GM23338 (cell line): ENCODE results near the gene PIK3CG. TPM values are rescaled to one million over a fixed set of nuclear protein-coding genes. Genes with fewer than 3 reads are reported as not detected.

Source experiments
- ATAC-seq: fragments of 200-7000 bp; cut with Tn5 transposase; 3 replicates; pipeline ENCODE4 v1.9.1; 2020
- DNase-seq: peaks from one replicate; pipeline ENCODE4 v3.0.0-alpha.2; 2015; ENCODE audit warnings: low spot score
- H2AFZ ChIP-seq: fragments of 200-600 bp; sonication (generic); 2 replicates; pipeline ENCODE4 v1.8.0; 2016; ENCODE audit warnings: antibody characterized with exemption, mild to moderate bottlenecking, moderate library complexity
- H3F3A ChIP-seq: fragments of 200-600 bp; sonication (generic); replicated peaks from 2 replicates; pipeline ENCODE4 v1.8.0; 2017; ENCODE audit warnings: antibody characterized with exemption, mixed run types, low read depth
- H3K27ac ChIP-seq: fragments of 200-600 bp; sonication (generic); 2 replicates; pipeline ENCODE4 v1.6.1; 2016; ENCODE audit warnings: low read depth
- H3K27me3 ChIP-seq: fragments of 200-600 bp; sonication (generic); 2 replicates; pipeline ENCODE4 v1.8.0; 2016; ENCODE audit warnings: mild to moderate bottlenecking, mixed run types, moderate library complexity; ENCODE audit not compliant: insufficient read depth
- H3K36me3 ChIP-seq: fragments of 200-600 bp; sonication (generic); 2 replicates; pipeline ENCODE4 v1.8.0; 2016; ENCODE audit warnings: mild to moderate bottlenecking; ENCODE audit not compliant: insufficient read depth
- H3K4me1 ChIP-seq: fragments of 200-600 bp; sonication (generic); 2 replicates; pipeline ENCODE4 v1.8.0; 2016; ENCODE audit warnings: mild to moderate bottlenecking, moderate library complexity; ENCODE audit not compliant: insufficient read depth
- H3K4me2 ChIP-seq: fragments of 200-600 bp; sonication (generic); 2 replicates; pipeline ENCODE4 v1.7.1; 2017; ENCODE audit warnings: mixed run types
- H3K4me3 ChIP-seq: fragments of 200-600 bp; sonication (generic); 2 replicates; pipeline ENCODE4 v1.6.1; 2016; ENCODE audit warnings: mixed run types
- H3K79me2 ChIP-seq: fragments of 200-600 bp; sonication (generic); replicated peaks from 2 replicates; pipeline ENCODE4 v1.8.0; 2017; ENCODE audit warnings: mild to moderate bottlenecking; ENCODE audit not compliant: insufficient read depth
- H3K9me2 ChIP-seq: fragments of 200-600 bp; sonication (generic); 2 replicates; pipeline ENCODE4 v1.8.0; 2017; ENCODE audit not compliant: insufficient read depth
- H4K20me1 ChIP-seq: fragments of 200-600 bp; sonication (generic); replicated peaks from 2 replicates; pipeline ENCODE4 v1.8.0; 2017; ENCODE audit warnings: mild to moderate bottlenecking; ENCODE audit not compliant: insufficient read depth
- H3K27ac Mint-ChIP-seq: 2 replicates; pipeline ENCODE4 v1.8.0; 2020; ENCODE audit warnings: inconsistent platforms, mild to moderate bottlenecking, moderate library complexity, mixed read lengths
- H3K27me3 Mint-ChIP-seq: 3 replicates; pipeline ENCODE4 v1.8.0; 2022; ENCODE audit warnings: low read depth, mild to moderate bottlenecking, moderate library complexity, mixed read lengths, inconsistent platforms; ENCODE audit not compliant: insufficient read depth, poor library complexity
- H3K36me3 Mint-ChIP-seq: 3 replicates; pipeline ENCODE4 v1.8.0; 2021; ENCODE audit warnings: low read depth, mild to moderate bottlenecking, inconsistent platforms, moderate library complexity, mixed read lengths
- H3K4me1 Mint-ChIP-seq: 3 replicates; pipeline ENCODE4 v1.8.0; 2020; ENCODE audit warnings: mild to moderate bottlenecking, inconsistent platforms, mixed read lengths
- H3K4me3 Mint-ChIP-seq: 3 replicates; pipeline ENCODE4 v1.8.0; 2021; ENCODE audit warnings: moderate library complexity, mild to moderate bottlenecking, inconsistent platforms, mixed read lengths
- H3K9me3 Mint-ChIP-seq: 3 replicates; pipeline ENCODE4 v1.8.0; 2020; ENCODE audit warnings: moderate library complexity, mild to moderate bottlenecking, inconsistent platforms, mixed read lengths
- CREB1 ChIP-seq: fragments of 250-450 bp; sonication (Bioruptor Pico); IDR thresholded peaks from 2 replicates; pipeline ENCODE4 v1.5.0; 2020; ENCODE audit warnings: low read depth, mild to moderate bottlenecking, moderate library complexity
- CTCF ChIP-seq, 2 experiments: fragments of 200-600 bp in 1 of 2; sonication (generic) in 1 of 2; conservative IDR thresholded peaks; 2 replicates each; pipeline versions ENCODE4 v1.5.1 to v1.6.1; 2016 to 2017; ENCODE audit warnings: antibody characterized with exemption in 2 of 2, low read depth in 2 of 2, mild to moderate bottlenecking in 2 of 2, moderate library complexity in 1 of 2
- ETS1 ChIP-seq: IDR thresholded peaks from 2 replicates; pipeline ENCODE4 v1.6.1; 2016; ENCODE audit warnings: antibody characterized with exemption
- EZH2 ChIP-seq: fragments of 200-600 bp; sonication (generic); IDR thresholded peaks from one replicate; pipeline ENCODE4 v1.8.0; 2017; ENCODE audit warnings: antibody characterized with exemption, mild to moderate bottlenecking, low read depth; ENCODE audit not compliant: unreplicated experiment
- EZH2phosphoT487 ChIP-seq: fragments of 200-600 bp; sonication (generic); IDR thresholded peaks from one replicate; pipeline ENCODE4 v1.8.1; 2018; ENCODE audit warnings: antibody characterized with exemption; ENCODE audit not compliant: unreplicated experiment
- JUNB ChIP-seq: IDR thresholded peaks from one replicate; pipeline ENCODE4 v1.6.1; 2016; ENCODE audit warnings: antibody characterized with exemption; ENCODE audit not compliant: unreplicated experiment
- NANOG ChIP-seq: IDR thresholded peaks from 2 replicates; pipeline ENCODE4 v1.6.1; 2016; ENCODE audit warnings: antibody characterized with exemption, borderline replicate concordance
- POLR2AphosphoS5 ChIP-seq: IDR thresholded peaks from 2 replicates; pipeline ENCODE4 v1.6.1; 2016; ENCODE audit warnings: antibody characterized with exemption, low read depth
- REST ChIP-seq: IDR thresholded peaks from one replicate; pipeline ENCODE4 v1.6.1; 2018; ENCODE audit warnings: antibody characterized with exemption; ENCODE audit not compliant: unreplicated experiment
- STAT1 ChIP-seq: IDR thresholded peaks from one replicate; pipeline ENCODE4 v1.6.1; 2016; ENCODE audit warnings: antibody characterized with exemption; ENCODE audit not compliant: unreplicated experiment
- ZNF114 ChIP-seq: fragments of 250-450 bp; sonication (Bioruptor Pico); IDR thresholded peaks from 2 replicates; pipeline ENCODE4 v1.5.0; 2020; ENCODE audit warnings: mild to moderate bottlenecking, moderate library complexity
- ZNF331 ChIP-seq: fragments of 250-450 bp; sonication (Bioruptor Pico); IDR thresholded peaks from 2 replicates; pipeline ENCODE4 v1.5.0; 2020; ENCODE audit warnings: low read depth, mild to moderate bottlenecking, moderate library complexity
- polyA plus RNA-seq: library from polyadenylated mRNA; unstranded; fragments of >200 nt; fragmentation: Nextera tagmentation; extraction: Ambion mirVana; gene quantifications from 2 replicates; pipeline ENCODE4 v1.2.1, GENCODE V29; 2016
- total RNA-seq: library from RNA; depleted of rRNA; stranded (reverse); fragments of >200 nt; shearing (Covaris generic); gene quantifications from 2 replicates; pipeline ENCODE4 v1.2.3, GENCODE V29; 2014
- TF ChIP-seq, protein P1 (sequence below): fragments of 250-450 bp; sonication (Bioruptor Pico); IDR thresholded peaks from 2 replicates; pipeline ENCODE4 v1.5.0; 2020; ENCODE audit warnings: mild to moderate bottlenecking, moderate library complexity

PIK3CG gene
- total and polyA plus RNA-seq, 2 experiments from 2014 or later = not detected

GRCh38 chr7:106914018-106914607 is 49.0 kb downstream of the PIK3CG start:
- ATAC-seq (no peak), DNase-seq (no peak)
- H4K20me1 ChIP-seq = no peaks in the 10 kb centered on the region
- H3K27ac ChIP-seq = no peak overlapping the region
- H3K36me3 Mint-ChIP-seq = no peaks in the 10 kb centered on the region; the same call in 2 of the 3 replicates
- H3K4me3 Mint-ChIP-seq = no peak overlapping the region
- TF ChIP-seq STAT1 = no peak
- TF ChIP-seq JUNB = no peak
- no peak for TF ChIP-seq ETS1
- TF ChIP-seq REST = no peak
- TF ChIP-seq ZNF331 (CRISPR knock-in tag) = no peak
- TF ChIP-seq NANOG = no peak
- TF ChIP-seq ZNF114 (CRISPR knock-in tag) = no peak
- no peak for TF ChIP-seq POLR2AphosphoS5
- TF ChIP-seq, protein P1, sequence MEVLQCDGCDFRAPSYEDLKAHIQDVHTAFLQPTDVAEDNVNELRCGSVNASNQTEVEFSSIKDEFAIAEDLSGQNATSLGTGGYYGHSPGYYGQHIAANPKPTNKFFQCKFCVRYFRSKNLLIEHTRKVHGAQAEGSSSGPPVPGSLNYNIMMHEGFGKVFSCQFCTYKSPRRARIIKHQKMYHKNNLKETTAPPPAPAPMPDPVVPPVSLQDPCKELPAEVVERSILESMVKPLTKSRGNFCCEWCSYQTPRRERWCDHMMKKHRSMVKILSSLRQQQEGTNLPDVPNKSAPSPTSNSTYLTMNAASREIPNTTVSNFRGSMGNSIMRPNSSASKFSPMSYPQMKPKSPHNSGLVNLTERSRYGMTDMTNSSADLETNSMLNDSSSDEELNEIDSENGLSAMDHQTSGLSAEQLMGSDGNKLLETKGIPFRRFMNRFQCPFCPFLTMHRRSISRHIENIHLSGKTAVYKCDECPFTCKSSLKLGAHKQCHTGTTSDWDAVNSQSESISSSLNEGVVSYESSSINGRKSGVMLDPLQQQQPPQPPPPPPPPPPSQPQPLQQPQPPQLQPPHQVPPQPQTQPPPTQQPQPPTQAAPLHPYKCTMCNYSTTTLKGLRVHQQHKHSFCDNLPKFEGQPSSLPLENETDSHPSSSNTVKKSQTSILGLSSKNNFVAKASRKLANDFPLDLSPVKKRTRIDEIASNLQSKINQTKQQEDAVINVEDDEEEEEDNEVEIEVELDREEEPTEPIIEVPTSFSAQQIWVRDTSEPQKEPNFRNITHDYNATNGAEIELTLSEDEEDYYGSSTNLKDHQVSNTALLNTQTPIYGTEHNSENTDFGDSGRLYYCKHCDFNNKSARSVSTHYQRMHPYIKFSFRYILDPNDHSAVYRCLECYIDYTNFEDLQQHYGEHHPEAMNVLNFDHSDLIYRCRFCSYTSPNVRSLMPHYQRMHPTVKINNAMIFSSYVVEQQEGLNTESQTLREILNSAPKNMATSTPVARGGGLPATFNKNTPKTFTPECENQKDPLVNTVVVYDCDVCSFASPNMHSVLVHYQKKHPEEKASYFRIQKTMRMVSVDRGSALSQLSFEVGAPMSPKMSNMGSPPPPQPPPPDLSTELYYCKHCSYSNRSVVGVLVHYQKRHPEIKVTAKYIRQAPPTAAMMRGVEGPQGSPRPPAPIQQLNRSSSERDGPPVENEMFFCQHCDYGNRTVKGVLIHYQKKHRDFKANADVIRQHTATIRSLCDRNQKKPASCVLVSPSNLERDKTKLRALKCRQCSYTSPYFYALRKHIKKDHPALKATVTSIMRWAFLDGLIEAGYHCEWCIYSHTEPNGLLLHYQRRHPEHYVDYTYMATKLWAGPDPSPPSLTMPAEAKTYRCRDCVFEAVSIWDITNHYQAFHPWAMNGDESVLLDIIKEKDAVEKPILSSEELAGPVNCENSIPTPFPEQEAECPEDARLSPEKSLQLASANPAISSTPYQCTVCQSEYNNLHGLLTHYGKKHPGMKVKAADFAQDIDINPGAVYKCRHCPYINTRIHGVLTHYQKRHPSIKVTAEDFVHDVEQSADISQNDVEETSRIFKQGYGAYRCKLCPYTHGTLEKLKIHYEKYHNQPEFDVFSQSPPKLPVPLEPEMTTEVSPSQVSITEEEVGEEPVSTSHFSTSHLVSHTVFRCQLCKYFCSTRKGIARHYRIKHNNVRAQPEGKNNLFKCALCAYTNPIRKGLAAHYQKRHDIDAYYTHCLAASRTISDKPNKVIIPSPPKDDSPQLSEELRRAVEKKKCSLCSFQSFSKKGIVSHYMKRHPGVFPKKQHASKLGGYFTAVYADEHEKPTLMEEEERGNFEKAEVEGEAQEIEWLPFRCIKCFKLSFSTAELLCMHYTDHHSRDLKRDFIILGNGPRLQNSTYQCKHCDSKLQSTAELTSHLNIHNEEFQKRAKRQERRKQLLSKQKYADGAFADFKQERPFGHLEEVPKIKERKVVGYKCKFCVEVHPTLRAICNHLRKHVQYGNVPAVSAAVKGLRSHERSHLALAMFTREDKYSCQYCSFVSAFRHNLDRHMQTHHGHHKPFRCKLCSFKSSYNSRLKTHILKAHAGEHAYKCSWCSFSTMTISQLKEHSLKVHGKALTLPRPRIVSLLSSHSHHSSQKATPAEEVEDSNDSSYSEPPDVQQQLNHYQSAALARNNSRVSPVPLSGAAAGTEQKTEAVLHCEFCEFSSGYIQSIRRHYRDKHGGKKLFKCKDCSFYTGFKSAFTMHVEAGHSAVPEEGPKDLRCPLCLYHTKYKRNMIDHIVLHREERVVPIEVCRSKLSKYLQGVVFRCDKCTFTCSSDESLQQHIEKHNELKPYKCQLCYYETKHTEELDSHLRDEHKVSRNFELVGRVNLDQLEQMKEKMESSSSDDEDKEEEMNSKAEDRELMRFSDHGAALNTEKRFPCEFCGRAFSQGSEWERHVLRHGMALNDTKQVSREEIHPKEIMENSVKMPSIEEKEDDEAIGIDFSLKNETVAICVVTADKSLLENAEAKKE (CRISPR knock-in tag) = no peak
- no peak for TF ChIP-seq CREB1 (CRISPR knock-in tag)
- TF ChIP-seq EZH2phosphoT487 = no peak
- TF ChIP-seq EZH2 = no peak
- TF ChIP-seq CTCF (conservative IDR thresholded peaks at IDR 0.05; ENCODE audit: low read depth in 2 of 2) = no peak
- H3K36me3 ChIP-seq = no peaks in the 10 kb centered on the region; the same call in 1 of the 2 replicates
- H3F3A ChIP-seq = no peaks in the 10 kb centered on the region
- H3K79me2 ChIP-seq = no peaks in the 10 kb centered on the region
- no peaks in the 10 kb centered on the region for H3K27me3 ChIP-seq
- H3K4me1 ChIP-seq = no peaks in the 10 kb centered on the region
- peaks cover 8% of the 10 kb centered on the region for H3K9me2 ChIP-seq
- no peak overlapping the region for H3K27ac Mint-ChIP-seq
- no peaks in the 10 kb centered on the region for H3K9me3 Mint-ChIP-seq
- H3K4me1 Mint-ChIP-seq = no peaks in the 10 kb centered on the region; the same call in 2 of the 3 replicates
- H2AFZ ChIP-seq = no peak overlapping the region
- H3K4me2 ChIP-seq = no peak overlapping the region
- no peak overlapping the region for H3K4me3 ChIP-seq
- no peaks in the 10 kb centered on the region for H3K27me3 Mint-ChIP-seq
